ENCODE measurements around the gene APLNR.

Gene APLNR

DNA sequence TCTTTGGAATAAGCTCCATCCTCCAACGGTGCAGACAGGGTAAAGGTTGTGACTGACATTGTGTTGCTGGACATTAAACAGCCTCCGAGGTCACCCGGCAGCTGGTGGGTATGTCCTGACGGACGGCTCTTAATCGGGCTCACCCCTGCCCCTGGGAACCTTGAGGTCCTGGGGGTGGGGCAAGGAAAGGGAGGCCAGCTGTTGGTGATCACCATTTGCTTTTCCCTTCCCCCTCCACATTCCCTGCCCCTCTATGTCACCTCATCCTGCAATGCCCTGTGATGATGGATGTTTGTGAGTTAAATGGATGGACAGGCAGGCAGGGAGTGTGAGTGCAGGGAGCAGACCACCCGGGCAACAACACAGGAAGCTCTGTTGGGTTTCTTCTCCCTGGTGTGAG, 26.3 kb downstream of the APLNR start:
- TF ChIP-seq SIN3A (IDR thresholded peaks at IDR 0.05; ENCODE audit: borderline replicate concordance, insufficient read depth, low read length), result no peak
- no peak for TF ChIP-seq FOXP2 (optimal IDR thresholded peaks at IDR 0.05; ENCODE audit: borderline replicate concordance, extremely low read depth, extremely low read length, insufficient read depth)
- no peak for TF ChIP-seq POLR2AphosphoS5 (IDR thresholded peaks at IDR 0.05; ENCODE audit: low read depth, low read length)
- no peak for TF ChIP-seq REST (IDR thresholded peaks at IDR 0.05; ENCODE audit: insufficient read depth in 1 of 2, low read depth in 2 of 2, low read length in 2 of 2)
- no peak for TF ChIP-seq TAF1 (IDR thresholded peaks at IDR 0.05; ENCODE audit: borderline replicate concordance, insufficient read depth, low read length)

DNA sequence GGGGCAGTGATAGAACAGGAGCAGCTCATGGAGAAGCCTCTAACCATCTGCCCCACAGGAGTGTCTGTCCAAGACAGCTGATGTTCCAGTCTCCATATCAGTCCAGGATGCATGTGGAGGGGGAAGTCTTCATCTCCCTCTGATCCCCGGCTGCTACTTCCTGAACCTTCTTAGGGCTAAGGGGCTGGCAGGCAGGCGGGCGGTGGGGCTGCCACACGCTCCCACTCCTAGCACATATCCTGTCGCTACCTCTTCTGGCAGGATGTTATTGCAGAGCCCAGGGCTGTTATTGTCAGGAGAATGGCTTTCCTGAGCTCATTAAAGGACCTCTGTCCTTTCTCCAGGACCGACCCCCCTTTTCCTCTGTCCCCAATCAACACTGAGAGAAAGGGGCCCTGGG, 29.9 kb downstream of the APLNR start:
- no peak for TF ChIP-seq SIN3A (IDR thresholded peaks at IDR 0.05; ENCODE audit: borderline replicate concordance, insufficient read depth, low read length)
- TF ChIP-seq POLR2AphosphoS5 (IDR thresholded peaks at IDR 0.05; ENCODE audit: low read depth, low read length), result no peak
- TF ChIP-seq TAF1 (IDR thresholded peaks at IDR 0.05; ENCODE audit: borderline replicate concordance, insufficient read depth, low read length), result no peak
- no peak for TF ChIP-seq REST (IDR thresholded peaks at IDR 0.05; ENCODE audit: insufficient read depth in 1 of 2, low read depth in 2 of 2, low read length in 2 of 2)
- no peak for TF ChIP-seq FOXP2 (optimal IDR thresholded peaks at IDR 0.05; ENCODE audit: borderline replicate concordance, extremely low read depth, extremely low read length, insufficient read depth)

GRCh38 chr11:57205041-57205641, 31.9 kb downstream of the APLNR start:
- TF ChIP-seq TAF1 (IDR thresholded peaks at IDR 0.05; ENCODE audit: borderline replicate concordance, insufficient read depth, low read length) (no peak), SIN3A (IDR thresholded peaks at IDR 0.05; ENCODE audit: borderline replicate concordance, insufficient read depth, low read length) (no peak), REST (IDR thresholded peaks at IDR 0.05; ENCODE audit: insufficient read depth in 1 of 2, low read depth in 2 of 2, low read length in 2 of 2) (no peak), FOXP2 (optimal IDR thresholded peaks at IDR 0.05; ENCODE audit: borderline replicate concordance, extremely low read depth, extremely low read length, insufficient read depth) (no peak), POLR2AphosphoS5 (IDR thresholded peaks at IDR 0.05; ENCODE audit: low read depth, low read length) (no peak)

GRCh38 chr11:57203882-57204480, 33.1 kb downstream of the APLNR start:
- TF ChIP-seq POLR2AphosphoS5 (IDR thresholded peaks at IDR 0.05; ENCODE audit: low read depth, low read length), result no peak
- no peak for TF ChIP-seq REST (IDR thresholded peaks at IDR 0.05; ENCODE audit: insufficient read depth in 1 of 2, low read depth in 2 of 2, low read length in 2 of 2)
- TF ChIP-seq TAF1 (IDR thresholded peaks at IDR 0.05; ENCODE audit: borderline replicate concordance, insufficient read depth, low read length), result no peak
- no peak for TF ChIP-seq FOXP2 (optimal IDR thresholded peaks at IDR 0.05; ENCODE audit: borderline replicate concordance, extremely low read depth, extremely low read length, insufficient read depth)
